Amygdala (tissue), 56 donors: Measurements from ENCODE around the gene FOXF1.

Experiments used
- DNase-seq, 56 donors: peaks; one replicate each; lab custom pipeline; 2025; lab: John Stamatoyannopoulos, UW

FOXF1 gene

GRCh38 chr16:86553356-86553755, 43.0 kb downstream of the FOXF1 start:
- DNase-seq, result no peak

- no peak for DNase-seq
Measured at GRCh38 chr16:86554599-86554916, 44.2 kb downstream of the FOXF1 start.

GRCh38 chr16:86554917-86555703, 44.8 kb downstream of the FOXF1 start, which contains the start of gene MTHFSD:
MTHFSD (minus strand) TSS chr16:86555235; CDS start chr16:86555184, 51 bp downstream.
- DNase-seq, result peak; percentile 17 to 97 (median 85)

- peak in 2 of 56 donors; percentile 18 to 34 for DNase-seq
Measured at GRCh38 chr16:86555704-86556075, 45.4 kb downstream of the FOXF1 start.

GRCh38 chr16:86556576-86556975, 46.2 kb downstream of the FOXF1 start:
- DNase-seq, result no peak

GRCh38 chr16:86557587-86557986, 47.3 kb downstream of the FOXF1 start:
- DNase-seq, result no peak

GRCh38 chr16:86558355-86559193, 48.2 kb downstream of the FOXF1 start:
- DNase-seq, result no peak

- no peak for DNase-seq
Measured at GRCh38 chr16:86559802-86560305, 49.5 kb downstream of the FOXF1 start.

- no peak for DNase-seq
Measured at GRCh38 chr16:86562356-86562755, 52.0 kb downstream of the FOXF1 start.

- DNase-seq, result peak in 55 of 56 donors; percentile 14 to 94 (median 73)
Measured at GRCh38 chr16:86563469-86564345, 53.4 kb downstream of the FOXF1 start.
